OCI-LY7 (cell line): ENCODE measurements around the gene PCBP3. TPM values are rescaled to one million over a fixed set of nuclear protein-coding genes. Genes with fewer than 3 reads are reported as not detected.

Source experiments
- BruUV-seq: library from RNA; stranded (reverse); fragments of 400-500 nt; replicated peaks from 2 replicates; lab custom pipeline; 2021; lab: Mats Ljungman, UMichigan
- CTCF ChIA-PET: fragments of 300-600 bp; sonication (Branson Sonifier 250); formaldehyde crosslinking; loops from one replicate; lab custom pipeline; 2022; ENCODE audit warnings: antibody characterized with exemption; ENCODE audit not compliant: unreplicated experiment; lab: Charles Lee
- POLR2A ChIA-PET: fragments of 300-600 bp; sonication (Branson Sonifier 250); formaldehyde crosslinking; loops from one replicate; lab custom pipeline; 2022; ENCODE audit warnings: antibody characterized with exemption; lab: Charles Lee
- DNase-seq: peaks from one replicate; pipeline ENCODE4 v3.0.0-alpha.2; 2015; ENCODE audit warnings: low spot score
- H2AFZ ChIP-seq: fragments of 200-600 bp; sonication (generic), shearing (Covaris generic); 2 replicates; pipeline ENCODE4 v1.6.1; 2014; ENCODE audit warnings: mild to moderate bottlenecking, antibody characterized with exemption, low read length, moderate library complexity
- H3K27ac ChIP-seq: fragments of 200-600 bp; sonication (generic); 2 replicates; pipeline ENCODE4 v1.5.1; 2014; ENCODE audit warnings: mixed run types, low read depth, mild to moderate bottlenecking, moderate library complexity, low read length, inconsistent platforms; ENCODE audit not compliant: poor library complexity, severe bottlenecking
- H3K36me3 ChIP-seq: fragments of 200-600 bp; sonication (generic); 2 replicates; pipeline ENCODE4 v1.6.1; 2014; ENCODE audit warnings: mild to moderate bottlenecking, antibody characterized with exemption, low read length, moderate library complexity, mixed read lengths; ENCODE audit not compliant: insufficient read depth
- H3K4me1 ChIP-seq: fragments of 200-600 bp; sonication (generic); 2 replicates; pipeline ENCODE4 v1.5.1; 2014; ENCODE audit warnings: mild to moderate bottlenecking, low read length; ENCODE audit not compliant: insufficient read depth, poor library complexity, severe bottlenecking
- H3K4me2 ChIP-seq: fragments of 200-600 bp; sonication (generic); 2 replicates; pipeline ENCODE4 v1.6.1; 2014; ENCODE audit warnings: mild to moderate bottlenecking, low read length
- H3K4me3 ChIP-seq: fragments of 200-600 bp; sonication (generic); 2 replicates; pipeline ENCODE4 v1.5.1; 2014; ENCODE audit warnings: mild to moderate bottlenecking, low read depth, low read length; ENCODE audit not compliant: poor library complexity, severe bottlenecking
- H3K79me2 ChIP-seq: fragments of 200-600 bp; sonication (generic); 2 replicates; pipeline ENCODE4 v1.6.1; 2016; ENCODE audit warnings: low read depth, mild to moderate bottlenecking, low read length, moderate library complexity, mixed read lengths; ENCODE audit not compliant: insufficient read depth
- H3K9me2 ChIP-seq: fragments of 200-600 bp; sonication (generic); 2 replicates; pipeline ENCODE4 v1.6.1; 2016; ENCODE audit warnings: mild to moderate bottlenecking, low read length, mixed read lengths; ENCODE audit not compliant: insufficient read depth
- H3K9me3 ChIP-seq: fragments of 200-600 bp; sonication (generic); 2 replicates; pipeline ENCODE4 v1.6.1; 2014; ENCODE audit warnings: mild to moderate bottlenecking, mixed run types, low read length, mixed read lengths
- H4K20me1 ChIP-seq: fragments of 200-600 bp; sonication (generic); 2 replicates; pipeline ENCODE4 v1.6.1; 2014; ENCODE audit warnings: mild to moderate bottlenecking, antibody characterized with exemption, low read length, moderate library complexity, mixed read lengths; ENCODE audit not compliant: insufficient read depth
- EZH2phosphoT487 ChIP-seq: fragments of 200-600 bp; sonication (generic); IDR thresholded peaks from 2 replicates; pipeline ENCODE4 v1.6.1; 2018; ENCODE audit warnings: low read depth, borderline replicate concordance, mild to moderate bottlenecking, mixed run types, antibody characterized with exemption, low read length, moderate library complexity, mixed read lengths
- intact Hi-C: fragments of 100-400 bp; cut with micrococcal nuclease; formaldehyde crosslinking; loops from one replicate; pipeline ENCODE4 v1.10.0; 2022; ENCODE audit not compliant: unreplicated experiment
- total RNA-seq, 2 experiments: library from RNA; depleted of rRNA in 1 of 2; stranded (reverse); fragments of >200 nt in 1 of 2; shearing (Covaris generic) in 1 of 2; gene quantifications; 2 replicates each; pipeline ENCODE4 v1.2.3, GENCODE V29; 2014 to 2022
- TF ChIP-seq, protein P1 (sequence below): fragments of 200-600 bp; sonication (generic); conservative IDR thresholded peaks from 2 replicates; pipeline ENCODE4 v1.5.1; 2014; ENCODE audit warnings: mild to moderate bottlenecking, antibody characterized with exemption, low read length, moderate library complexity, mixed read lengths

The PCBP3 gene
- total RNA-seq, 2 experiments from 2014 or later: 0.61 TPM; not detected in 1

DNA sequence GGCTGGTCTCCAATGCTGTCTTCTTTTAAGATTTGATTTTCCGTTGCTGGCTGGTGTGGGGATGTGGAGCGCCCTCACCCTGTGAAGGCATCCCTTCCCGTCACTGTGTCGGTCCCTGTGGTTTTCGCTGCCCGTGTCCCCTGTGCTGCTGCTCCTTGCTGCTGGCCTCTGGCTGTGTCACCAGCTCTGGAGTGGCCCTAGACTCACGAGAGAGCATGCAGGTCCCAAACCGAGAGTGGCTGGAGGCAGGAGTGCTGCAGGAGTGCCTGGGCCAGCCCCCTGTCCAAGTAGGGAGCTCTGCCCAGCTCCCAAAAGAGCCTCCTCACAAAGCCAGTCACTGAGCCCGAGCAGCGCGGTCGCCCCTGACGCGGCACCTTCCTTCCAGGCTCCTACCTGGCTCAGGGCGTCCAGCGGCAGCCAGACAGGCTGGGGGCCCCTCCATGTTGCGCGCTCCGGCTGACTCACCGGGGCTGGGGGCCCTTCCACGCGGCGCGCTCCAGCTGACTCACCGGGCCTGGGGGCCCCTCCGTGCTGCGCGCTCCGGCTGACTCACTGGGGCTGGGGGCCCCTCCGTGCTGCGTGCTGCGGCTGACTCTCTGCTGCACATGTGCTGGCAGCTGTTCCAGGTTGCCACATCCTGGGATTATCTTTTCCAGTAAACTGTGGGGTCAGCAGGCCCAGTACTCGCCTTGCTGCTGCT is 231.3 kb downstream of the PCBP3 start:
- Histone ChIP-seq H3K9me2 (no peaks in the 10 kb centered on the region), H3K27ac (no peak overlapping the region), H2AFZ (no peak overlapping the region), H3K36me3 (no peaks in the 10 kb centered on the region), H4K20me1 (no peaks in the 10 kb centered on the region), H3K9me3 (no peaks in the 10 kb centered on the region), H3K4me1 (no peaks in the 10 kb centered on the region), H3K79me2 (no peaks in the 10 kb centered on the region), H3K4me2 (no peak overlapping the region), H3K4me3 (no peak overlapping the region)
- DNase-seq: no peak
- ChIA-PET CTCF (no interaction called here), POLR2A (no interaction called here)
- BruUV-seq: no TSS peak
- intact Hi-C loops: no loop called here
- no peak for TF ChIP-seq EZH2phosphoT487
- TF ChIP-seq, protein P1, sequence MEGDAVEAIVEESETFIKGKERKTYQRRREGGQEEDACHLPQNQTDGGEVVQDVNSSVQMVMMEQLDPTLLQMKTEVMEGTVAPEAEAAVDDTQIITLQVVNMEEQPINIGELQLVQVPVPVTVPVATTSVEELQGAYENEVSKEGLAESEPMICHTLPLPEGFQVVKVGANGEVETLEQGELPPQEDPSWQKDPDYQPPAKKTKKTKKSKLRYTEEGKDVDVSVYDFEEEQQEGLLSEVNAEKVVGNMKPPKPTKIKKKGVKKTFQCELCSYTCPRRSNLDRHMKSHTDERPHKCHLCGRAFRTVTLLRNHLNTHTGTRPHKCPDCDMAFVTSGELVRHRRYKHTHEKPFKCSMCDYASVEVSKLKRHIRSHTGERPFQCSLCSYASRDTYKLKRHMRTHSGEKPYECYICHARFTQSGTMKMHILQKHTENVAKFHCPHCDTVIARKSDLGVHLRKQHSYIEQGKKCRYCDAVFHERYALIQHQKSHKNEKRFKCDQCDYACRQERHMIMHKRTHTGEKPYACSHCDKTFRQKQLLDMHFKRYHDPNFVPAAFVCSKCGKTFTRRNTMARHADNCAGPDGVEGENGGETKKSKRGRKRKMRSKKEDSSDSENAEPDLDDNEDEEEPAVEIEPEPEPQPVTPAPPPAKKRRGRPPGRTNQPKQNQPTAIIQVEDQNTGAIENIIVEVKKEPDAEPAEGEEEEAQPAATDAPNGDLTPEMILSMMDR: no peak

GRCh38 chr21:45875416-45875760 is 231.9 kb downstream of the PCBP3 start:
- no peaks in the 10 kb centered on the region for H3K4me1 ChIP-seq
- intact Hi-C loops: no loop called here
- POLR2A ChIA-PET: no interaction called here
- H3K27ac ChIP-seq: no peak overlapping the region
- H4K20me1 ChIP-seq: no peaks in the 10 kb centered on the region
- no peak overlapping the region for H3K4me2 ChIP-seq
- H3K9me2 ChIP-seq: no peaks in the 10 kb centered on the region
- H2AFZ ChIP-seq: no peak overlapping the region
- no peaks in the 10 kb centered on the region for H3K36me3 ChIP-seq
- H3K79me2 ChIP-seq: no peaks in the 10 kb centered on the region
- no TSS peak for BruUV-seq
- no peaks in the 10 kb centered on the region for H3K9me3 ChIP-seq
- no peak for DNase-seq
- TF ChIP-seq EZH2phosphoT487: no peak
- TF ChIP-seq, protein P1: no peak
- CTCF ChIA-PET: no interaction called here
- no peak overlapping the region for H3K4me3 ChIP-seq

- Histone ChIP-seq H2AFZ (no peak overlapping the region), H3K4me3 (no peak overlapping the region), H4K20me1 (no peaks in the 10 kb centered on the region), H3K4me1 (no peaks in the 10 kb centered on the region), H3K79me2 (no peaks in the 10 kb centered on the region), H3K4me2 (no peak overlapping the region), H3K9me3 (no peaks in the 10 kb centered on the region), H3K27ac (no peak overlapping the region), H3K36me3 (no peaks in the 10 kb centered on the region), H3K9me2 (no peaks in the 10 kb centered on the region)
- POLR2A ChIA-PET: no interaction called here
- no peak for DNase-seq
- BruUV-seq: no TSS peak
- CTCF ChIA-PET: no interaction called here
- intact Hi-C loops: no loop called here
- TF ChIP-seq, protein P1: no peak
- no peak for TF ChIP-seq EZH2phosphoT487
These were observed 232.4 kb downstream of the PCBP3 start for GRCh38 chr21:45875881-45876280.
